Central memory CD4-positive, alpha-beta T cell (primary cell): ENCODE data around the gene TSPAN18.

ENCODE experiments used
- DNase-seq: peaks from one replicate; pipeline ENCODE4 v3.0.0; 2022
- total RNA-seq, 3 experiments: gene quantifications; one replicate each; lab custom pipeline; 2026; lab: John Stamatoyannopoulos, UW

TSPAN18 gene, protein sequence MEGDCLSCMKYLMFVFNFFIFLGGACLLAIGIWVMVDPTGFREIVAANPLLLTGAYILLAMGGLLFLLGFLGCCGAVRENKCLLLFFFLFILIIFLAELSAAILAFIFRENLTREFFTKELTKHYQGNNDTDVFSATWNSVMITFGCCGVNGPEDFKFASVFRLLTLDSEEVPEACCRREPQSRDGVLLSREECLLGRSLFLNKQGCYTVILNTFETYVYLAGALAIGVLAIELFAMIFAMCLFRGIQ
- total RNA-seq = 2.0 to 43.8 (median 15.4) reads per million in 3 experiments

DNA sequence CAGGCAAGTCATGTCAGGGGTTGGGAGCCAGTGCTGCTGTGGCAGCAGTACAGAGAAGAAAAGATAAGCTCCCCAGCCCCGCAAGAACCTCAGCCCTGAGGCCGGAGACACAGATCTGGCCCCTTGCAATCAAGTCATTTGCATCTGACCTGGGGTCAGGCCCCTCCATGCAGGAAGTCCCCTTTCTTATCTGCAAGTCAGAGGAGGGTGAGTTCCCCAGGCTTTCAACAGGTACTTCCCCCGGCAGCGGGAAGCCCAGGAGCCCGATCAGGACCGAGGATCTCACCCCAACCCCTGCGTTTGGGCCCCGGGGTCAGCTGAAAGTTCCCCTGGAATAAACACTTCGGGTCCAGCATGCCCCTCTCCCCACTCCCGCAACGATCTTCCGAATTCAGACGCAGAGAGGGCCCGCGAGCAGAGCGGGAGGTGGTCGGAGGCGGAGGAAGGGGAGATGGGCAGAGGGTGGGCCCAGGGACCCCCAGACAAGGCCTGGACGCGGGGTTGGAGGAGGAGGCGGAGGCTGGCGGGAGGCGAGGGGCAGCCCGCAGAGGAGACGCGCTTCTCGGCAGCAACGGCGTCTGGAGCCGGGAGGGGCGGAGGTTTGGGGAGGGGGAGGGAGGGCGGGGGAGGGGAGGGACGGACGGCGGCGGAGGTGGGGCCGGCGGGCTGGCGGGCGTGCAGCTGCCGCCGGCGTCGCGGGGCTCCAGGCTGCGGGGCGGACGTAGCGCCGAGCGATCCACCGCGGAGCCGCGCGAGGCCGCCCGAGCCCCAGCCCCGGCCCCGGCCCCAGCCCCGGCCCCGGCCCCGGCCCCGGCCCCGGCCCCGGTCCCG is at the start of gene TSPAN18:
TSPAN18 (plus strand) TSS at position 680 of the 831 bp plus-strand sequence. CDS start 179,455 bp downstream, outside the sequence.
- DNase-seq = peak; percentile 34

DNA sequence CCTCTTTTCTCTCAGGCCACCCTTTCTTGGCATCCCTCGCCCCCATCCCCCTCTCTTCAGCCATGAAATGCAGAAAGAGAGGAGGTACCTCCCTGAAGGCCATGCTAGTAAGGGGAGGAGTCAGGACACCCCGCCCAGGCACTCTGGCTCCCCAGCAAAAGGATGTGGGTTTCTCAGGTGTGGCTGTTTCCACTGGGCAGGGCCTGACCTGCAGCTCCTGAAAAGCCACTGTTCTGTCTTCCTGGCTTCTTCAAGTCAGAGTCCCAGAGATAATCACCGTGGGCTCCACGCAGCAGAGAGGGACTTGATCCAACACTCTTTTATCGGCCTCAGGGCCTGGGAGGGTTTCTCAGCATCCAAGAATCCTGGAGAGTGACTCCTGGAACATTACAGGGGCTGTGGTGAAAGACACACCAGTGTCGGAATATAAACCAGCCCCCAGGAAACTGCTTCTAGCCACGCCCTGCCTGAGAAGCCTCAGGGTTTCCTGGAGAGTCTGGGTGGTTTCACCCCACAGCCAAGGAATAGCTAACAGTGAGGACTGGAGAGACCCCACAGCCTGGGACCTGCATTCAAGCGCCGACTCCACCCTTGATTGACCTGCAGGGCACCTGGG is 45.7 kb upstream of the TSPAN18 start:
- DNase-seq = peak; percentile 74

GRCh38 chr11:44681698-44682097 is 45.1 kb upstream of the TSPAN18 start:
- no peak for DNase-seq

- DNase-seq = no peak
Measured at GRCh38 chr11:44684859-44685281, 41.9 kb upstream of the TSPAN18 start.

DNA sequence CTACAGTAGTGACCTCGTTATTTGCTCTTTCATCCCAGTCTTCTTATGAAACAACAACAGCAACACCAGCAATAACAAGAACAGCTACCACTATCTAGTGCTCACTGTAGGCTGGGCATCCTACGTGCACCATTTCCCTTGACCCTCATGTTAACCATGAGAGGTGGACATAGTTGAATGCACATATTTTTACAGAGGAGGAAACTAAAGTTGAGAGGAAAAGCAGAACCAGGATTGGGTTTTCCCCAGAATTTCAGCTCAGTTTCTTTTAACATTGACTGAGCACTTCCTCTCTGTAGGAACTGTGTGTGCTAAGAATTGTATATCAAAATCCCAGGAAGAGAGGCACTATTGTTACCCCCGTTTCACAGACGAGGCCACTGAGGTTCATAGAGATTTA is 39.4 kb upstream of the TSPAN18 start:
- no peak for DNase-seq

DNA sequence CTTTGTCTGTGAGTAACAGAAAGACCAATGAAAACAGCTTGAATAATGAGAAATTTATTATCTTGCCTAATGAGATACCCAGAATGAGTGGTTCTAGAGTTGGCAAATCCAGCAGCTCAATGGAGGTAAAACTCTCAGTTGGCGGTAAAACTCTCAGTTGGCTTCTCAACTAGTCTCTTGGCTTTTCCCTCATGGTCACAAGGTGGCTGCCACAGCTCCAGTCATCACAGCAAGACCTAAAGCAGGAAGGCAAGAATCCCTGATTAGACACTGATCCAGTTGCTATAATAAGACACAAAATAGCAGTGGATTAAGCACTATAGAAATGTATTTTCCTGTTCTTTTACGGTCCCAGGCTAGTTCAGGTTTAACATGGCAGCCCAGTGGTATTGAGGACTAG is 37.5 kb upstream of the TSPAN18 start:
- DNase-seq = no peak

GRCh38 chr11:44690651-44691050 is 36.1 kb upstream of the TSPAN18 start:
- no peak for DNase-seq

DNA sequence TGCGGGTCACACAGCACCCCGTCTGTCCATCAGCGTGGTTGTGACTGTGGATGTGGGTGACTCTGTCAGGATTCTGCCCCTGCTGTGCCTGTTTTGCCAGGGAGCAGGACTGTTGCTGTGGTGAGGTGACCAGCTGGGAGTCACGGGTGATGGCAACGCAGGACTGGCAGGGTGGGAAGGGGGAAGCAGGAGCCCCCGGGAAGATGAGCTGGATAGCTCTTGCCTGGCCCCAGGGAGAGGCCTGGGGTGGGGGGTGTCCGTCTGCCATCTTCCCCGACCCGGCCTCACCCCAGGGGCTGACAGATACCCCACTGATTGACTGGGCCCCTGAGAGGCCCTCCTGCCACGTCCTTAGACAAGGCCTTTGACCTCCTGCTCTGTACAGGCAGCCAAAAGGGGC is 34.3 kb upstream of the TSPAN18 start:
- no peak for DNase-seq

GRCh38 chr11:44693654-44694119 is 33.1 kb upstream of the TSPAN18 start:
- DNase-seq = no peak

GRCh38 chr11:44694443-44694842 is 32.3 kb upstream of the TSPAN18 start:
- DNase-seq = peak; percentile 21

DNA sequence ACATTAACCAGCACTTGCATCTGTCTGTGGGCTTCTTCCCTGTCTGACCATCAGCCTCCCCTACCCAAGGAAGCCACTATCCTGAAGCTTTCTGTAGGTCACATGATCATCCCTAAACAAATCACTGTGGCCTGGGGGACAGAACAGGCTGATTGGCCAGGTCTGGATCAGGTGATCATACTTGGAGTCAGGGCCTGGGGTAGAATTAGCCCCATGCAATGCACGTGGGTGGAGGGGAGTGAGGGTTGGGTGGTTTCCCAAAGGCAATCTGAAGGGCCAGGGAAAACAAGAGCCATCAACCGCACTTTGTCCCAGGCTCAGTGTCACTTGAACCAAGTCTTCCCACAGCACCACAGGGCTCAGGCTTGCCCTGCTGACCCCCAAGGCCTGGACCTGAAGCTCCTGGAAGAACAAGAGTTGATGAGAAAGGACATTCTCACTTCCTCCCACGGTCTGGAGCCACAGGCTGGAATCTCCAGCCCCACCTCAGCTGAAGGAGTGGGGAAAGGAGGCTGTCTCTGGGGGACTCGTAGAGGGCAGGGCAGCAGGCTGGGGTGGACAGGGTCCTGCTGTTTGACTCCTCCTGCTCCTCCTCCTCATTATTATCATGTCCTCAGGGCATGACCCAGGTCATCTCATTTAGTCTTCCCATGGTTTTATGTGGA is 31.5 kb upstream of the TSPAN18 start:
- DNase-seq = no peak

GRCh38 chr11:44698252-44698912 is 28.4 kb upstream of the TSPAN18 start:
- DNase-seq = no peak

- no peak for DNase-seq
Measured at GRCh38 chr11:44699497-44700408, 27.0 kb upstream of the TSPAN18 start.

DNA sequence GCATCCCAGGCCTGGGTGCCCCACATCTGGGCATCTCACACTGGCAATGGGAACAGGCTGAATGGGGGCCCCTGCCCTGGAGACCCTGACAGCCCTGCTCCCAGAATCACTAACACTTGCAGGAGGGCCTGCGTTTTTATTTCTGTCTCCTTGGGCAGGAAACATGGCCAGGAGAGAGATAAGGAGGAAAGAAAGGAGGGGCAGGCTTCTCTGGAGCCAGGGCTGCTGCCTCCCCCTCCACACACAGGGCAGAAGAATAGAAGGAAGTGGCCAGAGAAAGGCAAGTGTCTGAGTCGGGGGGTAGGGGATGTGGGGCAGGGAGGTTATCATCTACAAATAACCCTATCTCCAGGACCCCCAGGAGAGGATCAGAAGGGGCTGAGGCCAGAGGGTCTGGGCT is 25.5 kb upstream of the TSPAN18 start:
- DNase-seq = no peak

- DNase-seq = no peak
Measured at GRCh38 chr11:44702889-44703288, 23.9 kb upstream of the TSPAN18 start.

DNA sequence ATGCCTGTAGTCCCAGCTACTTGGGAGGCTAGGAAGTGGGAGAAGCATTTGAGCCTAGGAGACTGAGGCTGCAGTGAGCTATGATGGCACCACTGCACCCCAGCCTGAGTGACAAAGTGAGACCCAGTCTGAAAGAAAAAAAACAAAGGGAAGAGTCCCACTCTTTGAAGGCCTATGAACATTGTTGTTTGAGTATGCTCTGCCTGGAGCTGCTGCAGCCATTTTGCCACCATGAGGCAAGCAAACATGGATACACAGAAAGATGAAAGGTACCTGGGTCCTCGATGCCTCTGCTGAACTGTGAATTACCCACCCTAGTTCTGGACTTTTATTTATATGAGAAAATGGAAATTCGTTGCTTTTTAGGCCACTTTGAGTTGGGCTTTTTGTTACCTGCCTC is 19.7 kb upstream of the TSPAN18 start:
- no peak for DNase-seq

DNA sequence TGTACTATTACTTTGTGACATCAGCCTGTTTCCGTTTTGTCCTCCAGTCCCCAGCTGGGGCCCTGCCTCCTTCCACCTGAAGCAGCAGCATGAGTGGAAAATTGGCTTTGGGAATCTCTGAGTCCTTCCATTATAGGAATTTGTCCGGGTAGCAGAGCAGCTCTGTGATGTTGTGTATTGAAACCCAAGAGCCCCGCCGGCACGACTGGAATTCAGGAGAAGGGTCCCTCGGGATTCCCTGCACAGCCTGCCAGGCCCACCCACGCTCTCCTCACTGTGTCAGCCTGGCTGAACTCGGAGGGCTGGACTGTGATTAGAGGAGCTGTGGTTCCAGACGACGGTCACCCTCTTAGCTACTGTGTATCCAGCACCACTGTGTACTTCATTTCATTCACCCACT is 18.8 kb upstream of the TSPAN18 start:
- no peak for DNase-seq

- DNase-seq = no peak
Measured at GRCh38 chr11:44708523-44709280, 18.1 kb upstream of the TSPAN18 start.

GRCh38 chr11:44709281-44709562 is 17.5 kb upstream of the TSPAN18 start:
- DNase-seq = no peak

- DNase-seq = no peak
Measured at GRCh38 chr11:44709966-44710365, 16.8 kb upstream of the TSPAN18 start.
